ENCODE data around the gene TTC38. TPM values are rescaled to one million over a fixed set of nuclear protein-coding genes. Genes with fewer than 3 reads are reported as not detected.

The TTC38 gene
- total and polyA plus RNA-seq, 3 donors from 2014 or later: 15.7 to 44.2 (median 36.4) TPM

DNA sequence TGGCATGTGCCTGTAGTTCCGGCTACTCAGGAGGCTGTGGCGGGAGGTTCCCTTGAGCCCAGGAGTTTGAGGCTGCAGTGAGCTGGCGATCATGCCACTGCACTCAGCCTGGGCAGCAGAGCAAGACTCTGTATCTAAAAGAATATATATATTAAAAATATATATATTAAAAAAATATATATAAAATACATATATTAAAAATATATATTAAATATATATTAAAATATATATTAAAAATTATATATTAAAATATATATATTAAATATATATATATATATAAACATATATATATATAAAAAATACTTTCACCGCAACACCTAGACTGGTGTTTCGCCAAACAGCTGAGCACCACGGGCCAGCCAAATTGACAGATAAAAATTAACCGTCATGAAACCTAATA lies 8.8 kb downstream of the TTC38 start:
- intact Hi-C loops (cut with DNase I; ENCODE audit: low total_unique reads): no loop called here
- H3K27ac ChIP-seq: no peak overlapping the region
- DNase-seq: no peak
- 96 to 98% methylated on average over 7 of the region's 7 CpGs for whole genome bisulfite sequencing, 2 donors
- H3K4me1 ChIP-seq: no peaks in the 10 kb centered on the region
- H3K9me3 ChIP-seq: no peaks in the 10 kb centered on the region
- no peaks in the 10 kb centered on the region for H3K36me3 ChIP-seq (ENCODE audit: low read depth, missing control alignments)
- no peaks in the 10 kb centered on the region for H3K27me3 ChIP-seq
- TF ChIP-seq, protein P1, sequence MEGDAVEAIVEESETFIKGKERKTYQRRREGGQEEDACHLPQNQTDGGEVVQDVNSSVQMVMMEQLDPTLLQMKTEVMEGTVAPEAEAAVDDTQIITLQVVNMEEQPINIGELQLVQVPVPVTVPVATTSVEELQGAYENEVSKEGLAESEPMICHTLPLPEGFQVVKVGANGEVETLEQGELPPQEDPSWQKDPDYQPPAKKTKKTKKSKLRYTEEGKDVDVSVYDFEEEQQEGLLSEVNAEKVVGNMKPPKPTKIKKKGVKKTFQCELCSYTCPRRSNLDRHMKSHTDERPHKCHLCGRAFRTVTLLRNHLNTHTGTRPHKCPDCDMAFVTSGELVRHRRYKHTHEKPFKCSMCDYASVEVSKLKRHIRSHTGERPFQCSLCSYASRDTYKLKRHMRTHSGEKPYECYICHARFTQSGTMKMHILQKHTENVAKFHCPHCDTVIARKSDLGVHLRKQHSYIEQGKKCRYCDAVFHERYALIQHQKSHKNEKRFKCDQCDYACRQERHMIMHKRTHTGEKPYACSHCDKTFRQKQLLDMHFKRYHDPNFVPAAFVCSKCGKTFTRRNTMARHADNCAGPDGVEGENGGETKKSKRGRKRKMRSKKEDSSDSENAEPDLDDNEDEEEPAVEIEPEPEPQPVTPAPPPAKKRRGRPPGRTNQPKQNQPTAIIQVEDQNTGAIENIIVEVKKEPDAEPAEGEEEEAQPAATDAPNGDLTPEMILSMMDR (IDR thresholded peaks at IDR 0.05): no peak
- TF ChIP-seq POLR2A (IDR thresholded peaks at IDR 0.05): no peak
- no peak overlapping the region for H3K4me3 ChIP-seq

DNA sequence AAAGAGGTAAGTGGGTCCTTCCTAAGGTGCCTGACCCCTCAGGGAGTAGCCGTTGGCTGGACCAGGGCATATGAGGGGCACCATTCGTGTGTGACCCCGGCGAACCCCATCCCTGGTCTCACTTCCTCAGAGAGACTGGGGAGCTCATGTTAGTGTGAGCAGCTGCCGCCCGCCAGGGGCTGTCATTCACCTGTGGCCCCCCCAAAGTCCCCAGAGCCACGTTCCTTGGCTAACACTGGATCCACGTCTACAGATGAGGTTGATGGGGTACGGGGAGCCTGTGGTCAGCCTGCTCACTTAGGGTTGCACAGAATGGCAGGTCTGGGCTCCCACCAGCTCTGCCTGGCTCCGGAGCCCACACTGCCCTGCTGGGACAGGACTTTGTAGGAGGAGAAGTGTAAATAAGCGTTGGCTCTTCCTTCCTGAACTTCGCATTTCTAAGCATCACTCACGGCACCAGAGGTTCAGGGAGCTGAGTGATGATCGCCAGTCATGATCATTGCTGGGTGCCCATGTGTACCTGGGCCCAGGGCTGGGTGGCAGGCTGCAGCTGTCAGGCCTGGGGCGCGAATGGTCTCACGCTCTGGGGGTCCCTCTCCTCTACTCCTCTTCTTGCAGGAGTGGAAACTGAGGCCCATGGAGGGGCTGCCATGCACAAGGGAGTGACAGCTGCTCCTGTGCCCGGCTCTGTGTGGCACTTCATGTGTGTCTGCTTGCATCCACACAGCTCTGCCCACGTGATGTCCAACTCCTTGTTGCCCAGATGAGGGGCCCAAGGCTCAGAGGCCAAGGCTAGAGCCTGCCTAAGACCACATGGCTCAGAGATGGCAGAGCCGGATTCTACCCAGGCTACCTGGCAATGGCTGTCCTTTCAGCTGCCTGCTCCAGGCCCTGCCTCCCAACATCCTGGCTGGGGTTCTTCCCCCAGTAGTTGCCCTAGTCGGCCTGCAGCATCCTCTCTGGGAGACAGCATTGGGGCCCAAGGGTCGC lies 11.1 kb downstream of the TTC38 start:
- intact Hi-C loops (cut with DNase I; ENCODE audit: low total_unique reads): no loop called here
- H3K27me3 ChIP-seq: no peaks in the 10 kb centered on the region
- H3K4me1 ChIP-seq: no peaks in the 10 kb centered on the region
- WGBS, 2 donors: 89 to 97% methylated on average over 12 to 22 of the region's 22 CpGs
- H3K4me3 ChIP-seq: no peak overlapping the region
- no peaks in the 10 kb centered on the region for H3K9me3 ChIP-seq
- H3K36me3 ChIP-seq (ENCODE audit: low read depth, missing control alignments): no peaks in the 10 kb centered on the region
- no peak for TF ChIP-seq POLR2A (IDR thresholded peaks at IDR 0.05)
- TF ChIP-seq, protein P1 (IDR thresholded peaks at IDR 0.05): no peak
- DNase-seq: no peak
- H3K27ac ChIP-seq: no peak overlapping the region

DNA sequence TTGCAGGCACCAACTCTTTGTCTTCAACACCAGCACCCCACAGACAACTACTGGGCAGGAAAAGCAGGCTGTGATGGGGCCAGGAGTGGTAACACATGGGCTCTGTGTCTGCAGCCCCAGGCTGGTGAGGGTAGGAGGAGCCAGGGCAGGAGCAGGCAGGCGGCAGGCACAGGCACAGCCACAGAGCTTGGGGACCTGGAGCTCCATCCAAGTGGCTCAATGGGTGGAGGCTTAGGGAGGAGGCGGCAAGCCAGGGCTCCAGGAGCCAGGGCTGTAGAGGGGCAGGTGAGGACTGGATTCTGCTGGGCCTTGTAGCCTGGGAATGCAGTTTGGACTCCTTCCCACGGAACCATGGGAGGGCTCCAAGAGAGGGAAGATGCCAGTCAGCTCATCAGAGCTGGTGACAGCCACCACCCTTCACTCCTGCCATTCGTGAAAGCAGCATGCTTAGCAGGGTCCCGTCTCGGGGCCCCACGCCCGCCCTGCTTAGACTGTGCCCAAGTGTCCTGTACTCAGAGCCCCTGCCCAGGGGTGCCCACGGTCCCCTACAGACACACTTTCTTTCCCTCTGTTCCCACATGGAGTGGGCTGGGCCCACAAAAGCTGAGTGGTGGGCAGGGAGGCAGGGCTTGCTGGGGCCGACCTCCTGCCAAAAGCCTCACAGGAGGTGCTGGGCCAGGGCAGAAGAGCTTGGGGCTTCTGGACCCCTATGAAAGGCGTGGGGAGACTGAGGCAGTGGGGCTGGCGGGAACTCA lies 12.4 kb downstream of the TTC38 start:
- Histone ChIP-seq H3K4me3 (no peak overlapping the region), H3K36me3 (ENCODE audit: low read depth, missing control alignments) (no peaks in the 10 kb centered on the region), H3K27ac (no peak overlapping the region), H3K4me1 (no peaks in the 10 kb centered on the region), H3K9me3 (no peaks in the 10 kb centered on the region), H3K27me3 (no peaks in the 10 kb centered on the region)
- intact Hi-C loops (cut with DNase I; ENCODE audit: low total_unique reads): no loop called here
- 91 to 94% methylated on average over 11 of the region's 12 CpGs for WGBS, 2 donors
- no peak for DNase-seq
- TF ChIP-seq, protein P1 (IDR thresholded peaks at IDR 0.05): no peak
- TF ChIP-seq POLR2A (IDR thresholded peaks at IDR 0.05): no peak

DNA sequence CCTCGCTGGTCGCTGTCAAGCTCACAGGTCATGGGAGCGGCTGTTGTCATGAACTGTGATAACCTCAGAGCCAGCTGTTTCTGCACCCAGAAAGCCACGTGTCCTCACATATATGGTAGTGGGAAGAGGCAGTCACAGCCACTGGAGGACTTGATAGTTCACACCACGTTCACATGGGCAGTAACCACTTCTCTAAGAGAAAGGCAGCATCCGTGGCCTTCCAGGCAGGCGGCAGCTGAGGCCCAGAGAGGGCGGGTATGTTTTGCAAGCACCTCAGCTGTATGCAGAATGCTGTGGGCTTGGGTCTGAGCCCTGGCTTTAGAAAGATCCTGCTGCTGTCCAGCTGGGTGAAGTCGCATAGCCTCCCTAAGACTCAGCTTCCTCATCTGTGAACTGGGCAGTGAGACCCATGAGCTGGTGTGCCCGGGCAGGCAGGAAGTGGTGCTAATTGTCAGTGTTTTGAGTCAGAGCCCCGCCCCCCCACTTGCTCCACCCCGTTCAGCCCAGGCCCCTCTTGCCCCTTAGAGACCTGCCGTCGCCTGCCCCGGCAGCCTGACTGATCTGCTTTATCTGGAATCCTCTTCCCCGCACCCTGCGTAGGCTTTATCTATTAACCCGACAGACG lies 13.3 kb downstream of the TTC38 start:
- H3K27me3 ChIP-seq: no peaks in the 10 kb centered on the region
- H3K36me3 ChIP-seq (ENCODE audit: low read depth, missing control alignments): no peaks in the 10 kb centered on the region
- WGBS, 2 donors: 90 to 91% methylated on average over 17 to 19 of the region's 19 CpGs
- H3K27ac ChIP-seq: no peak overlapping the region
- no peak for DNase-seq
- intact Hi-C loops (cut with DNase I; ENCODE audit: low total_unique reads): no loop called here
- H3K4me3 ChIP-seq: no peak overlapping the region
- H3K9me3 ChIP-seq: no peaks in the 10 kb centered on the region
- no peaks in the 10 kb centered on the region for H3K4me1 ChIP-seq
- TF ChIP-seq, protein P1 (IDR thresholded peaks at IDR 0.05): no peak
- TF ChIP-seq POLR2A (IDR thresholded peaks at IDR 0.05): no peak

Measured in testis (tissue), 3 donors.